ENCODE data around the gene RAB11B.

DNA sequence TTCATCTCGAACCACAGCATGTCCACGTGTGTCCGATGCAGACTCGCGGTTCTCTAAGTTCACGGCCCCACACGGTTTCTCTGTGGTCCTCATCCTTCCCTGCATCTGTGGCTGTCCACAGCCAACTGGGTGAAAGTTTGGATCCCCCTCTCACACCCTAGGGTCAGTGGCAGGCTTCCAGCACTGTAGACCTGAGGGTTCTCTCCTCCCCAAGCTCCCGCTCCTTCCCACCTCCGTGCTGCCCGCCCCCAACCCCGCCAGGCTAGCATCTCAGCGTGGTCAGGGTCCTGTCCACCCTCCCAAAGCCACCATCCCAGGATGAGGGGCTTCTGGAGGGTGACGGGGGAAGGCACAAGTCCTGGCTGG is 23.2 kb upstream of the RAB11B start:
- TF ChIP-seq, protein P1, sequence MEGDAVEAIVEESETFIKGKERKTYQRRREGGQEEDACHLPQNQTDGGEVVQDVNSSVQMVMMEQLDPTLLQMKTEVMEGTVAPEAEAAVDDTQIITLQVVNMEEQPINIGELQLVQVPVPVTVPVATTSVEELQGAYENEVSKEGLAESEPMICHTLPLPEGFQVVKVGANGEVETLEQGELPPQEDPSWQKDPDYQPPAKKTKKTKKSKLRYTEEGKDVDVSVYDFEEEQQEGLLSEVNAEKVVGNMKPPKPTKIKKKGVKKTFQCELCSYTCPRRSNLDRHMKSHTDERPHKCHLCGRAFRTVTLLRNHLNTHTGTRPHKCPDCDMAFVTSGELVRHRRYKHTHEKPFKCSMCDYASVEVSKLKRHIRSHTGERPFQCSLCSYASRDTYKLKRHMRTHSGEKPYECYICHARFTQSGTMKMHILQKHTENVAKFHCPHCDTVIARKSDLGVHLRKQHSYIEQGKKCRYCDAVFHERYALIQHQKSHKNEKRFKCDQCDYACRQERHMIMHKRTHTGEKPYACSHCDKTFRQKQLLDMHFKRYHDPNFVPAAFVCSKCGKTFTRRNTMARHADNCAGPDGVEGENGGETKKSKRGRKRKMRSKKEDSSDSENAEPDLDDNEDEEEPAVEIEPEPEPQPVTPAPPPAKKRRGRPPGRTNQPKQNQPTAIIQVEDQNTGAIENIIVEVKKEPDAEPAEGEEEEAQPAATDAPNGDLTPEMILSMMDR (IDR thresholded peaks at IDR 0.05 in 2 of 3, conservative IDR thresholded peaks at IDR 0.05 in 1 of 3; ENCODE audit: borderline replicate concordance in 1 of 3, insufficient read depth in 1 of 3, low read depth in 2 of 3, low read length in 2 of 3): no peak
- TF ChIP-seq ELF1 (IDR thresholded peaks at IDR 0.05; ENCODE audit: borderline replicate concordance, low read depth): no peak
- no peak for TF ChIP-seq POLR2A (IDR thresholded peaks at IDR 0.05; ENCODE audit: borderline replicate concordance, extremely low read depth, insufficient read depth, insufficient read length)
- no peak for TF ChIP-seq POLR2AphosphoS5 (IDR thresholded peaks at IDR 0.05; ENCODE audit: low read depth, low read length)
